Upper lobe of right lung (tissue), 1 donor: ENCODE data around the gene MYO5B. TPM values are rescaled to one million over a fixed set of nuclear protein-coding genes. Genes with fewer than 3 reads are reported as not detected.

Experiments
- ATAC-seq: fragments of 200-7000 bp; cut with Tn5 transposase; one replicate; pipeline ENCODE4 v1.9.1; 2020; ENCODE audit warnings: mild to moderate bottlenecking, moderate library complexity
- DNase-seq: peaks from one replicate; pipeline ENCODE4 v3.0.0-alpha.2; 2020
- H3K27ac ChIP-seq: fragments of 200-600 bp; one replicate; pipeline ENCODE4 v1.8.0; 2022
- H3K27me3 ChIP-seq: fragments of 200-600 bp; one replicate; pipeline ENCODE4 v1.8.0; 2022; ENCODE audit warnings: mild to moderate bottlenecking
- H3K36me3 ChIP-seq: fragments of 200-600 bp; one replicate; pipeline ENCODE4 v1.8.0; 2022
- H3K4me1 ChIP-seq: fragments of 200-600 bp; one replicate; pipeline ENCODE4 v1.8.0; 2022
- H3K4me3 ChIP-seq: fragments of 200-600 bp; one replicate; pipeline ENCODE4 v1.8.0; 2022; ENCODE audit warnings: mild to moderate bottlenecking
- H3K9me3 ChIP-seq: fragments of 200-600 bp; one replicate; pipeline ENCODE4 v1.8.0; 2022
- CTCF ChIP-seq: fragments of 200-600 bp; IDR thresholded peaks from one replicate; pipeline ENCODE4 v1.8.0; 2022; ENCODE audit warnings: antibody characterized with exemption
- intact Hi-C: fragments of 100-400 bp; cut with DNase I; formaldehyde crosslinking; loops from one replicate; pipeline ENCODE4 v1.11.0; 2022
- total RNA-seq: library from RNA; stranded (reverse); fragmentation: NEBNext Ultra II Directional; extraction: Animal tissue kit (Norgen Biotek cat#: 25700); gene quantifications from one replicate; pipeline ENCODE4 v1.2.1, GENCODE V29; 2021
- donor health status: DM: no; HTN: yes; CAD: no; lungs with severe emphysema.

The MYO5B gene
- total RNA-seq, 1 donor from 2014 or later = 31.6 TPM

- no peak for DNase-seq
- intact Hi-C loops = loop anchor here (5.0 kb wide), 2 partner anchors 295 to 345 kb away; partner anchors contain the start of gene LIPG
- H3K27ac ChIP-seq = no peak overlapping the region
- H3K27me3 ChIP-seq = no peaks in the 10 kb centered on the region
- H3K9me3 ChIP-seq = no peaks in the 10 kb centered on the region
- H3K4me1 ChIP-seq = peaks cover 7% of the 10 kb centered on the region
- no peak for TF ChIP-seq CTCF
- no peak for ATAC-seq
- no peak overlapping the region for H3K4me3 ChIP-seq
- no peaks in the 10 kb centered on the region for H3K36me3 ChIP-seq
Measured at GRCh38 chr18:49857708-49858107, 337.2 kb downstream of the MYO5B start.

GRCh38 chr18:49856496-49856895 is 338.5 kb downstream of the MYO5B start:
- H3K36me3 ChIP-seq = no peaks in the 10 kb centered on the region
- no peak for TF ChIP-seq CTCF
- no peak for DNase-seq
- intact Hi-C loops = loop anchor here (5.0 kb wide), 2 partner anchors 294 to 344 kb away; partner anchors contain the start of gene LIPG
- no peaks in the 10 kb centered on the region for H3K27me3 ChIP-seq
- no peak overlapping the region for H3K4me3 ChIP-seq
- no peak overlapping the region for H3K27ac ChIP-seq
- peaks cover 7% of the 10 kb centered on the region for H3K4me1 ChIP-seq
- ATAC-seq = no peak
- H3K9me3 ChIP-seq = no peaks in the 10 kb centered on the region

GRCh38 chr18:49855711-49856415 is 339.1 kb downstream of the MYO5B start:
- no peak for TF ChIP-seq CTCF
- ATAC-seq = no peak
- H3K9me3 ChIP-seq = no peaks in the 10 kb centered on the region
- H3K4me3 ChIP-seq = no peak overlapping the region
- no peak for DNase-seq
- H3K27ac ChIP-seq = no peak overlapping the region
- intact Hi-C loops = loop anchor here (5.0 kb wide), 2 partner anchors 294 to 344 kb away; partner anchors contain the start of gene LIPG
- H3K27me3 ChIP-seq = no peaks in the 10 kb centered on the region
- H3K4me1 ChIP-seq = peaks cover 7% of the 10 kb centered on the region
- H3K36me3 ChIP-seq = no peaks in the 10 kb centered on the region

- Histone ChIP-seq H3K9me3 (no peaks in the 10 kb centered on the region), H3K36me3 (no peaks in the 10 kb centered on the region), H3K4me3 (no peak overlapping the region), H3K27me3 (no peaks in the 10 kb centered on the region), H3K27ac (no peak overlapping the region), H3K4me1 (peaks cover 7% of the 10 kb centered on the region)
- TF ChIP-seq CTCF = no peak
- intact Hi-C loops = loop anchor here (5.0 kb wide), 2 partner anchors 292 to 342 kb away; partner anchors contain the start of gene LIPG
- DNase-seq = no peak
- ATAC-seq = no peak
Measured at GRCh38 chr18:49854681-49855080, 340.3 kb downstream of the MYO5B start.

GRCh38 chr18:49853436-49853835 is 341.5 kb downstream of the MYO5B start:
- H3K9me3 ChIP-seq = no peaks in the 10 kb centered on the region
- DNase-seq = no peak
- H3K27me3 ChIP-seq = no peaks in the 10 kb centered on the region
- intact Hi-C loops = no loop called here
- ATAC-seq = no peak
- TF ChIP-seq CTCF = no peak
- H3K36me3 ChIP-seq = no peaks in the 10 kb centered on the region
- H3K4me3 ChIP-seq = no peak overlapping the region
- H3K4me1 ChIP-seq = peaks cover 4% of the 10 kb centered on the region
- no peak overlapping the region for H3K27ac ChIP-seq
